GM19025 (cell line): ENCODE results near the gene ZNF497.

Source experiments
- ATAC-seq: cut with Tn5 transposase; IDR thresholded peaks from one replicate; pipeline ENCODE4 v1.9.1; 2021; ENCODE audit warnings: mild to moderate bottlenecking, low read depth, moderate library complexity; ENCODE audit not compliant: unreplicated experiment

The ZNF497 gene

DNA sequence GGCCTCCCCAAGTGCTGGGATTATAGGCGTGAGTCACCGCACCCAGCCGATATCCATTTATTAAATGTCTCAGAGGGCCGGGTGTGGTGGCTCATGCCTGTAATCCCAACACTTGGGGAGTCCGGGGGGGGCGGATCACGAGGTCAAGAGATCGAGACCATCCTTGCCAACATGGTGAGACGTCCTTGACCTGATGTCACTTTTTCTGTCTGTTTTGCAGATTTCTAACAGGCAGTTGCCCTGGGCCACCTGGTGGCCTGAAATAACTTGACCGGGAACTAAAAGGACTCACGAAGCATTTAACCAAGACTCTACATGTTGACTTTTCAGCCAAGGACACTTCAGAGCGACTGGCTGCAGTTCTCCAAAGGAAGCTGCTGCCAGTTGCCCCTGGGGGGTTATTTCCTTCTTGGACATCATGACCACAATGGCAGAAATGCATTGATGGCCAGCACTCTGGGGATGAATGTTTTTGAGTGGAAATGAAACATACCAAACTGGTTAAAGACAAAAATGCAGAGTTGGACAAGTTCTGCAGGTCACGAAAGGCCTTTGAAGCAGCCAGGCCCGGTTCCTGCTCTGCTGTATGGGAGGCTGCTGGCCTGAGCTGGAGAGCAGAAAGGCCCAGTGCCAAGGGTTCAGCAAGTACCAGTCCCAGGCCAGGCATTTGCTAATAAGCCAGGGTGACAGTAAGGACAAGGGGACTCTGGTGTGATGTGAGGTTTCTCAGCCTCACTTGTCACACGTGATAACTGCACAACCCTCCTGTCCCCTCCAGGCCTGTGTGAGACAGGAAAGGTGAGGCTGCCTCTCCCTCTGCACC lies 10.0 kb upstream of the ZNF497 start:
- no peak for ATAC-seq

DNA sequence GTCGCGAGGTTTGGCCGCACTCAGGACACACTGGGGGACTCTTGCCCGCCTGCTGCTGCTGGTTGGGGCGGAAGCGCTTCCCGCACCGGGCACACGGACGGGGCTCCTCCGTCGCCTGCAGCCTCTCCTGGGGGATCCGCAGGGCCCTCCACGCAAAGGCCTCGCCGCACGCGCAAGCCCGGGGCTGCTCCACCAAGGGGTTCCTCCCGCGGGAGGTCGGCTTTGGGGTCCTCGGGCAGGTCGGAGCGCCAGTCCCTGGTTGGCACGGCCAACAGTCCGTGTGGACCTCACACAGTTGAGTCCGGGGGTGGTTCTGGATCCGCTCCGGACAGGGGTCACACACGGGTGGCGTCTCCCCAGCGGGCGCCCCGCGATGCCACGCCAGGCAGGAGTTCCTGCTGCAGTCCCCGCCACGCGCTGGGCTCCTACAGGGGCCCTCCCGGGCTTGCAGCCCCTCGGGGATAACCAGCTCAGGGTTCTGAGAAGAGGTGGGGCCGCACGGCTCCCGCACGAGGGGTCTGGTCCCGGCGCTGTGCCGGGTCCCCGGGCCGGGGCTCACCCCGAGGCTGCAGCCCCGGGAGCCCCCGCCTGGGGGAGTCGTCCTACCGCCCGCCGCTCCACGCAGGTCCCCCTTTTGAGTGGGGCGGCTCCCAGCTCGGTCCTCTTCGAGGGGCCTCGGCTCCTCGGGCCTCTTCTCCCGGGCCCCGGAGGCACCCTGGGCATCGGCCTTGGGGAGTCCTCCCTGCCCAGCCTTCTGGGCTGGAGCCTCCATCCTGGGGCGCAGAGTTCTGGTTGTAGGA lies 6.2 kb upstream of the ZNF497 start:
- ATAC-seq, result no peak

DNA sequence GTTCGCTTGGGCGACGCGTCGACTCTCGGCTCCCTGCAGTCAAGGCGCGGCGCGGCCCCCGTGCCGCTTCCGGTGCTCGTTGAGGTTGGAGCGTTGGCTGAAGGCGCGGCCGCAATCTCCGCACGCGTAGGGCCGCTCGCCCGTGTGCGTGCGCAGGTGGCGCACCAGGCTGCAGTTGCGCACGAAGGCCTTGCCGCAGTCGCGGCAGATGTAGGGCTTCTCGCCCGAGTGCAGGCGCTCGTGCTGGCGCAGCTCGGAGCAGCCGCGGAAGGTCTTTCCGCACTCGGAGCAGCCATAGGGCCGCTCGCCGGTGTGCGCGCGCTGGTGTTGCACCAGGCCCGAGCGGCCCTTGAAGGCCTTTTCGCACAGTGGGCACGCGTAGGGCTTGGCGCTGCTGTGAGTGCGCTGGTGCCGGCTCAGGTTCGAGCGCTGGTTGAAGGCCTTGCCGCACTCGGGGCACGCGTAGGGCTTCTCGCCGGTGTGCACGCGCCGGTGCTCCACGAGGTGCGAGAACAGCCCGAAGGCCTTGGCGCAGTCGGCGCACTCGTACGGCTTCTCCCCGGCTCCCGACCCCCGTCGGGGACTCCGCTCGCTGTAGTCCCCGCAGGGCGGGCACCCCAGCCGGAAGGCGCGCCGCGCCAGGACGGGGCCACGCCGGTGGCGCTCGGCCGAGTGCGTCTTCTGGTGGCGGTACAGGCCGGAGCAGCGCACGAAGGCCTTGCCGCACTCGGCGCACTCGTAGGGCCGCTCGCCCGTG lies 5.3 kb upstream of the ZNF497 start:
- no peak for ATAC-seq

DNA sequence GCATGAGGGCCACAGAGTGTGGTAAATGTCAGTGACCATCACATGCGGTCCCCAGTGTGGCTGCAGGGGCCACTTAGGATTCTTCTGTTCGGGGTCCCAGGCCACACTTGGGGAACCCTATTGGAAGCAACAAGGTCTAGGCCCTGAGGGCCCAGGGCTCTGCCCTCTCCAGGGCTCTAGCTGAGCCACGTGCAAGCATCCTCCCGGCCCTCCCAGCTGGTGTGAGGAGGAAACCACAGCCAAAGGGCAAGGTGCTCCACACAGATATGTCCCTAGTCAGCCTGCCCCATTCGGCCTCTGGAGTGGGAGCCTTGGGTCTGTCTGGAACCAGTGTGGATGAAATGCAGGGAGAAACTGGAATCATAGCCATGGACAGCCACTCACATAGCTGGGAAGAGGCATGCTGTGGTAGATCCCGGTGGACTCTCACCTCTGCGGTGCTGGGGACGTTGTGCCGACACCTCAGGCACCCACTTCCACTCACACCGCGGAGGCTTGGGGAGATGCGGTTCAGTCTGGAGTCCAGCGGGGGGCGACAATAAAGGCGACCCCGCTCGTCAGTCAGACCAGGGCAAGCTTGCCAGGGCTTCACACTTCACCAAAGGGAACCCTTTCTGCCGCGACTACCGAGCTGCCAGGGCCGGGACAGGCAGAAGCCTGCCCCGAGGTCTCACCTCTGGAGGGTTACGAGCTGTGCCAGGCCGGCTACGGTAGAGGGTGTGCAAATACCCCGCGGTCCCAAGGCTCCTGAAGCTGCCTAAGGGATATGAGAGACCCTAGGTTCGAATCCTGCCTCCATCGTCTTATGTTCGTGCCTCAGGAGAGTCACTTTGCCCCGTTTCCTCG lies 4.3 kb upstream of the ZNF497 start:
- ATAC-seq, result no peak

DNA sequence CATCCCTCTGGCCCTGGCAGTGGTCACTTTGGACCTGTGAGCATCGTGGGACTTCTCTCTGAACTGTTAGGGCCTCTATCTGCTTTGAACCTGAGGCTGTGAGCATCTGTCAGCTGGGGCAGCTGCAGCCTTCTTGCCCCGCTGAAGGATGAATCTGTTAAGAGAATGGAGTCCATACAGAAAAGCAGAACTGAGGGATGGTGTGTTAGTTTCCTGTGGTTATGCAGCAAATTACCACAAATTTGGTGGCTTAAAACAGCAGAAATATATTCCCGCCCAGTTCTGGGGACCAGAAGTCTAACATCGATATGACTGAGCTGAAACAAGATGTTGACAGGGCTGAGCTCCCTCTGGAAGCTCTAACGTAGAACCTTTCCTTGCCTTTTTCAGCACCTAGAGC lies 1.6 kb upstream of the ZNF497 start:
- no peak for ATAC-seq

DNA sequence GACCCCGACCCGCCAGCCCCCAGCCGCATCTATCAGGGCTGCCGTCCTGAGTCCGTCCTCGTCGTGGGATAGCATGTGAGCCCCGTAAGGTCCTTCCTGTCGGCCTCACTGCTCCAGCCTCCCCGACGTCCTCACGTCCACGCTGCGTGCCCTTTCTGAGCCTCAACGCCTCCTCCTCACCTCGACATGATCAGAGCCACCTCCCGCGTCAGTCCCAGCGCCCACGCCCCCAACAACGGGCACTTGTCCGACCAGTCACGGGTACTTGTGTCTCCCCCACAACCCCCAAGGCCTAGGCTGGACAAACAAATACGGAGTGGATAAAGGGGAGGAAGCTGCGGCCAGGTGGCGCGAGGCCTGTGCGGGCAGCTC lies 665 bp downstream of the ZNF497 start:
- ATAC-seq, result peak; percentile 9

DNA sequence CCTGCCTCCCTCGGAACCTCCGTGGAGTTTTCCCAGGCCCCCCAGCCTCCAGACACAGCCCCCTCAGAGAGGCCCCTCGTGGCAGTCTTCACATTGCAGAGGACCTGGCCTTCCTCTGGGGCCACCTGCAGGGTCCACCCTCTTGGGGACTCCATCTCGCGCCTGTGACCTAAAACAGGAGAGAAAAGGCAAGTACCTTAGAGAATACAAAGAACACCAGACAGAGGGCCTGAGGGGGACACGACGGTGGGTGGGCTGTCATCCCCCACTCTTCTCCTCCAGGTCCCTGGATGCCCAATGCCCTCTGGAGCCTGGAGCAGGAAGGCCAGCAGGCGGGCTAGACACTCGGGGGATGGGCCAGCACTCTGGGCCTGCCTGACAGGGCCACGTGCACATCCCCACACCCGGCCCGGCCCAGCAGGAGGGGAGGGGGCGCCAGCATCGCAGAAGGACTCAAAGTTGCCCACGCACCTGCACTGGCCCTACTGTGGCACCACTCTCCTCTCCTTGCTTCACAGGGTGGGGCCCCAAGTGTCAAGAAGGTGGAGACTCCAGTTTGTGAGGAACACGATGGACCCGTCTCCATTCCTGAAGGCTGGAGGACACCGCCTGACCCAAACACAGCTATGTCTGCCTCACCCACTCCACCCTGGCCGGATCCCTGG lies 4.9 kb downstream of the ZNF497 start:
- ATAC-seq, result no peak

DNA sequence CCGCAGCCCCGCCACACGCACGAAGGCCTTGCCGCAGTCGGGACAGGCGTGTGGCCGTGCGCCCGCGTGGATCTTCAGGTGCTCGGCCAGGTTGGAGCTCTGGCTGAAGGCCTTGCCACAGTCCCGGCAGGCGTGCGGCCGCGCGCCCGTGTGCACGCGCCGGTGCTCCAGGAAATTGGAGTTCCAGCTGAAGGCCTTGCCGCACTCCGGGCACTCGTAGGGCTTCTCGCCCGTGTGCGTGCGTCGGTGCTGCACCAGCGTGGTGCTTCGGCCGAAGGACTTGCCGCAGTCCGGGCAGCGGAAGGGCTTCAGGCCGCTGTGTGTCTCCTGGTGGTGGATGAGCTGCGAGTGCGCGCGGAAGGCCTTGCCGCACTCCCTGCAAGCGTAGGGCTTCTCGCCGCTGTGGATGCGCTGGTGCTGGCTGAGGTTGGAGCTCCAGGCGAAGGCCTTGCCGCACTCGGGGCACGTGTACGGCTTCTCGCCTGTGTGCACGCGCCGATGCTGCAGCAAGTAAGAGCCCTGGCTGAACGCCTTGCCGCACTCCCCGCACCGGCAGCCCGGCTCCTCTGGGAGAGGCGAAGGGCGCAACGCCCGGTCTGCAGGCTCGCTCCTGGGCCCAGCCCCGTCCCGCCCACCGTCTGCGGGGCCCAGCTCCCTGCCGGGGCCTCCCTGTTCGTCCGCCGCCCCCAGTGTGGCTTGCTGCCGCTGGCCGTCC lies 5.6 kb downstream of the ZNF497 start:
- ATAC-seq, result no peak

DNA sequence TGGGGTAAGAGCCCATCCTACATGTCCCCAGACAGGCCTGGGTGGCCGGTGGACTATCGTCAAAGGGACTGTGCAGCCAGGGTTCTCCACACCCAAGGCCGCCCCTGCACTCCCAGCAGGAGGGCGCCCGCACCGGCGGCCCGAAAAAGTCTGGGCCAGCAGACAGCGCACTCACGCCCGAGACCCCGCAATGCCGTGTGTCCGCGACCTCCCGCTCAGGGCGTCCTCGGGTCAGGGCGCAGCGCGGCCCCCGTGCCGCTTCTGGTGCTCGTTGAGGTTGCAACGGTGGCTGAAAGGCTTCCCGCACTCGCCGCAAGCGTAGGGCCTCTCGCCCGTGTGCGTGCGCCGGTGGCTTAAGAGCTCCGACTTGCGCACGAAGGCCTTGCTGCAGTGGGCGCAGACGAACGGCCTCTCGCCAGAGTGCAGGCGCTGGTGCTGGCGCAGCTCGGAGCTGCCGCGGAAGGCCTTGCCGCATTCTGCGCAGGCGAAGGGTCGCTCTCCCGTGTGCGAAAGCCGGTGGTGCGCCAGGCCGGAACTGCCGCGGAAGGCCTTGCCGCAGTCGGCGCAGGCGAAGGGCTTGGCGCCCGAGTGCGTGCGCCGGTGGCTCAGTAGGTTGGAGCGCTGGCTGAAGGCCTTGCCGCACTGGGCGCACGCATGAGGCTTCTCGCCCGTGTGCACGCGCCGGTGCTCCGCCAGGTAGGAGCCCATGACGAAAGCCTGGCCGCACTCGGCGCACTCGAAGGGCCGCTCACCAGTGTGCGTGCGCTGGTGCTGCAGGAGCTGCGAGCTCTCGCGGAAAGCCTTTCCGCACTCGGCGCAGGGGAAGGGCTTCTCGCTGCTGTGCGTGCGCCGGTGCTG lies 6.4 kb downstream of the ZNF497 start:
- no peak for ATAC-seq

DNA sequence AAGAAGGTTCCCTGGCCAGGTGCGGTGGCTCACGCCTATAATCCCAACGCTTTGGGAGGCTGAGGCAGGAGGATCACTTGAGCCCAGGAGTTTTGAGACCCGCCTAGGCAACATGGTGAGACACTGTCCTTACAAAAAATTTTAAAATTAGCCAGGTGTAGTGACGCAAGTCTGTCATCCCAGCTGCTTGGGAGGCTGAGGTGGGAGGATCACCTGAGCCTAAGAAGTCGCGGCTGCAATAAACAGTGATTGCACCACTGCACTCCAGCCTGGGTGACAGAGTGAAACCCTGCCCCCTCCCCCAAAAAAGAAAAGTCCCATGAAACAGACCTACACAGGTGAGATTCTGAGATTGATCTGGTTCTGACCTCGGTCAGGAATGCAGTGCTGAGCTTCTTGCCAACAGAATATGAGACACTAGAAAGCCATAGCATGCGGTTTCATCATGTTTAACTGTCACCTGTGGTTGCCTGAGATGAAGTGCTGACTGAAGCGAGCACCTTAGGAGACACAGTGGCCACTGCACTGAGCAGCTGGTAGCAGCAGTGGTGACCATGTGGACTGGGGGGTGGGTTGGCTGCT lies 7.2 kb downstream of the ZNF497 start:
- no peak for ATAC-seq

DNA sequence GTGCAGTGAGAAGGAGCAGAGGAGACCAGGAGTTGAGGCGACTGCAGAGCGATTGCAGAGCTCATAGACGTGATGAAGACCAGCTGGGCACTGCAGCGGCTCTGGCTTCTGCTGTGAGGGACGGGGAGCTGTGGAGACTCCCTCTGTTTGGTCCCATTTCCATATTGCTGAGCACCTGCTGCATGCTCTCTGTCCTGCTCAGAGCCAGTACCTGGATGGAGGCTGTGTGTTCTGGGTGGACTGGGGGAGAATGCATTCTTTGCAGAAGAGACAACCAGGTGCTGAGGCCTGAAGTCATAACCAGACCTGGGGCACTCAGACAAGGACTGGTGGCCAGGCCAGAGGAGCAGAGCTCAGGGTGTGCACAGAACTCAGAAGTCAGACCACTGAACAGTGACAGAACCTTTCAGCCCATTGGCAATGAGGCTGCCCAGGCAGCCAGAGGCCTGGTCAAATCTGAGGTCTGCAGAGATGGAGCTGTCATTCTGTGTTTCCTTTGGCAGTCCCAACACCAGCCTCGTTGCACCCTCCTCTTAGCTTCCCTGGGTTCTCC lies 8.0 kb downstream of the ZNF497 start:
- no peak for ATAC-seq

DNA sequence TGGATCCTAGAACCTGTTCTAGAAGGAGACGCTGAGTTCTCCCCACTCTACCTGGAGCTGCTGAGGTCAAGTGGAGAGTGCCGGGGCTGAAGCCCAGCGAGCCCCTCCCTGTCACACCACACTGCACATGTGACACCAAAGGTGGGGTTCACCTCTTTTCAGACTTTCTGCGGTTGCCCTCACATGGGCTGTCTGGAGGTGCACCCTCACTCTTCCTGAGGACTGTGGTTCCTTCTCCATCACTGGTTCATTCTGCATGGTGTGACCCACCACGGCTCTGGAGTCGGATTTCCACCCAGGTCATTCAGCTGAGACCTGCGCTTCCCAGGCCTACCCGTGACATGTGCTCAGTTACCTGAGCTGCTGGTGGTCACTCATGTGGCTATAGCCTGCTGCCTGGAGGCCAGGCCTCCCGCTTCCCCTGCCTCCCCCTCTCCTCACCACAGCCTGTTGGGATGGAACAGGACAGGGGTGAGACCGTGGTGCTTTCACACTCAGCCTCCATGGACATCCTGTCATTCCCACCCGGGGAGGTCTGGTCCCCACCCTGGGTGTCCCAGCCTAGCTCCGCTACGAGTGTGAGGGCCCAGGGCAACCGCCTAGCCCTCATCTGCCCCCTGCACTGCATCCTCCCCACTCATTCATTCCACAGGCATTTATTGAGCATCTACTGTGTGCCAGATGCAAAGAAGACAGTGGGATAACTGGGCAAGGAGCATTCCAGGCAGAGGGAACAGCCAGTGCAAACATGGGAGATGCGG lies 8.7 kb downstream of the ZNF497 start:
- no peak for ATAC-seq

DNA sequence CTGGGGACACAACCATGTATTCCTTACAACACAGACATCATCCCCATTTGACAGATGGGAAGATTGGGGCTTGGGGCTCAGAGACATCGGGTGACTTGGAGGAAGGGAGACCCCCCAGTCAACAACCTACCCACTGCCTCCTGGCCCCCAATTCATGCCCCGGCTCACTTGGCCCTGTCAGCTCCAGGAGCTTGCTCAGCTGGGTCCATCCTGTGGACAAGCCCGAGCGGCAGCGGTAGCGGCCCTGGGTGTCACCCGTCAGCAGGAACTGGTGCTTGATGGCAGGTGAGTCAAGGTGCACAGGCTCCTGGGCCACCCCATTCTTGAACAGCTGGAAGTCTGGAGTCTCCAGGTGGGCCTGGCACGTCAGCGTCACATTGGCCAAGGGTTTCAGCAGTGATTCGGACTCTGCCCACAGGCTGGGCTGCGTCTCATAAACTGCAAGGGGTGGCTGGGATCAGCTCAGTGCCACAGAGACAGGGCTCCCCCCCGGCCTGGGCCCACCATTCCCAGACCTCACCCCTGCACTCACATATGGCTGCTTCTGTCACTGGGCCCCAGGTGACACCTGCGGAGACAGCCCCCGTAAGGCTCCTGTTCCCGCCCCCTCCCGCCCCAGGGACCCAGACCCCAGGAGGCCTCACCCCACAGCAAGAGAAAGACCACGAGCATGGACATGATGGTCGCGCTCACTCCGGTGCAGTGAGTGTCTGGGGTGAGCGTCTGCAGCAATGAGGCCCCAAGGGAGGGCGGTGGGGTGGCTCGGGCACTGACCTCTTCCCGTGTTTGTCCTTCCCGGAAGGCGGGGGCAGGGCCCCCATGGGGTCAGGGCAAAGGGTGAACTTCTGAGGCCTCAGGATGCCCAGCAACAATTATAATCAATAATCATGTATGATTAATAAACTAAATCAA lies 9.5 kb downstream of the ZNF497 start, which contains the start of gene A1BG:
TSS of gene A1BG (minus strand) at position 733 of the 912 bp plus-strand sequence. CDS start at position 678, 55 bp downstream.
- ATAC-seq, result no peak

DNA sequence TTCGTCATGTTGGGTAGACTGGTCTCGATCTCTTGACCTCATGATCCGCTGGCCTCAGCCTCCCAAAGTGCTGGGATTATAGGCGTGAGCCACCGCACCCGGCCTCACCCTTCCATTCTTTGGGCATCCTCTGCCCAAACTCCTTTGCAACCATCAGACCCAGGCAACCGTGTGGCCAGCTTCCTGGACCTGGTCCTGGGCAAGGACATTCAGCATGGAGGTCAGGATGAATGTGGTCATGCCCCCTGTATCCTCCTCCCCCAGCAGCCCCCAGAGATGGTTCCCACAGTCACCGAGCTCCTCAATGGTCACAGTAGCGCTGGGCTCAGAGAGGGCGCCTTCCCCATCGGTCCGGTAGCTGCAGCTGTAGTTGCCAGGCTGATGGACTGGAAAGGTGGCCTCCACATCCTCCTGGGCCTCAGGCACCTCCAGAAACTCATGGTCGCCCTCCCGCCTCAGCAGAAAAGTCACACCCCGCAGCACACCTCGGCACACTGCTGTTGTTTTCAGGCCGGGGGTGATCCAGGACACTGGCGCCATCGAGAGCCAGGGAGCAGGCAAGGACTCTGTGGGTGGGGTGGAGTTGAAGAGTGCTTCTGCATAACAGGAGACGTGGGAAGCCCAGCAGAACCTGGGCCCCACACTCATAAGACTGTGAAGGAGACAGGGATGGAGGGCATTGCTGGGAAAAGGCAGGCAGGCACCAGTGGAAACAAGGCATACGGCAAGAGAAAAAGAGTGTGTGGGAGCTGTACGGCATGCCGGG lies 10.4 kb downstream of the ZNF497 start:
- no peak for ATAC-seq

DNA sequence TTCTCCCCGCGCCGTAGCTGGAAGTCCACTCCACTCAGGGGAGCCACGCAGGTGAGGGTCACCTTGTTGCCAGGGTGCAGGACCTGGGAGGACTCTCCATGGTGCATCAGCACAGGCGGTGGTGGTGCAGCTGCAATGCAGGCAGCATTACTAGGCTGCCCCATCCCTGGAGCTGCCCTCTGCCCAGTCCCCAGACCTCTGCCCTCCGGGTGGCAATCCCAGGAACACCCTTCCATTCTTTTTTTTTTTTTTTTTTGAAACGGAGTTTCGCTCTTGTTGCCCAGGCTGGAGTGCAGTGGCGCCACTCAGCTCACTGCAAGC lies 11.0 kb downstream of the ZNF497 start:
- ATAC-seq, result no peak
